Loucy (cell line): ENCODE measurements around the gene BST2.

ENCODE experiments used
- H2AFZ ChIP-seq: fragments of 200-600 bp; sonication (generic); 2 replicates; pipeline ENCODE4 v1.6.0; 2016; ENCODE audit warnings: antibody characterized with exemption, mild to moderate bottlenecking, low read length, moderate library complexity
- H3F3A ChIP-seq: fragments of 200-600 bp; 2 replicates; pipeline ENCODE4 v1.6.0; 2016; ENCODE audit warnings: antibody characterized with exemption, low read depth, mild to moderate bottlenecking
- H3K27me3 ChIP-seq: fragments of 200-600 bp; sonication (generic); 2 replicates; pipeline ENCODE4 v1.6.1; 2014; ENCODE audit warnings: low read length, mild to moderate bottlenecking; ENCODE audit not compliant: insufficient read depth, poor library complexity, severe bottlenecking
- H3K36me3 ChIP-seq: fragments of 200-600 bp; sonication (generic); 2 replicates; pipeline ENCODE4 v1.6.1; 2016; ENCODE audit warnings: low read length; ENCODE audit not compliant: insufficient read depth
- H3K4me1 ChIP-seq: fragments of 200-600 bp; sonication (generic); 2 replicates; pipeline ENCODE4 v1.5.1; 2014; ENCODE audit warnings: low read length, mild to moderate bottlenecking; ENCODE audit not compliant: insufficient read depth, poor library complexity, severe bottlenecking
- H3K4me2 ChIP-seq: fragments of 200-600 bp; sonication (generic); 2 replicates; pipeline ENCODE4 v1.6.0; 2014; ENCODE audit warnings: antibody characterized with exemption, low read length, low read depth, mild to moderate bottlenecking; ENCODE audit not compliant: poor library complexity, severe bottlenecking
- H3K4me3 ChIP-seq: fragments of 200-600 bp; sonication (generic); 2 replicates; pipeline ENCODE4 v1.5.1; 2014; ENCODE audit warnings: low read length, mild to moderate bottlenecking, mixed read lengths; ENCODE audit not compliant: poor library complexity, severe bottlenecking
- H3K79me2 ChIP-seq: fragments of 200-600 bp; sonication (generic); 2 replicates; pipeline ENCODE4 v1.6.1; 2014; ENCODE audit warnings: low read length; ENCODE audit not compliant: insufficient read depth
- H3K9ac ChIP-seq: fragments of 200-600 bp; sonication (generic); 2 replicates; pipeline ENCODE4 v1.6.0; 2014; ENCODE audit warnings: mild to moderate bottlenecking, low read depth, low read length, moderate library complexity; ENCODE audit not compliant: poor library complexity, severe bottlenecking
- H3K9me2 ChIP-seq: fragments of 200-600 bp; sonication (generic); replicated peaks from 2 replicates; pipeline ENCODE4 v1.6.1; 2016; ENCODE audit warnings: low read depth, low read length, mixed read lengths
- H3K9me3 ChIP-seq: fragments of 200-600 bp; sonication (generic); 2 replicates; pipeline ENCODE4 v1.6.1; 2014; ENCODE audit warnings: mild to moderate bottlenecking, antibody characterized with exemption, low read length, low read depth; ENCODE audit not compliant: insufficient read depth
- H4K20me1 ChIP-seq: fragments of 200-600 bp; sonication (generic); 2 replicates; pipeline ENCODE4 v1.6.0; 2014; ENCODE audit warnings: antibody characterized with exemption, low read length, mild to moderate bottlenecking; ENCODE audit not compliant: insufficient read depth, poor library complexity, severe bottlenecking
- EZH2phosphoT487 ChIP-seq: fragments of 200-600 bp; IDR thresholded peaks from 2 replicates; pipeline ENCODE4 v1.6.1; 2018; ENCODE audit warnings: antibody characterized with exemption, mild to moderate bottlenecking, moderate library complexity, borderline replicate concordance
- TF ChIP-seq, protein P1 (sequence below): fragments of 200-600 bp; sonication (generic); conservative IDR thresholded peaks from 2 replicates; pipeline ENCODE4 v1.5.1; 2014; ENCODE audit warnings: mild to moderate bottlenecking, antibody characterized with exemption, low read length

The BST2 gene

GRCh38 chr19:17380426-17381138, 24.8 kb downstream of the BST2 start:
- TF ChIP-seq EZH2phosphoT487: no peak
- TF ChIP-seq, protein P1, sequence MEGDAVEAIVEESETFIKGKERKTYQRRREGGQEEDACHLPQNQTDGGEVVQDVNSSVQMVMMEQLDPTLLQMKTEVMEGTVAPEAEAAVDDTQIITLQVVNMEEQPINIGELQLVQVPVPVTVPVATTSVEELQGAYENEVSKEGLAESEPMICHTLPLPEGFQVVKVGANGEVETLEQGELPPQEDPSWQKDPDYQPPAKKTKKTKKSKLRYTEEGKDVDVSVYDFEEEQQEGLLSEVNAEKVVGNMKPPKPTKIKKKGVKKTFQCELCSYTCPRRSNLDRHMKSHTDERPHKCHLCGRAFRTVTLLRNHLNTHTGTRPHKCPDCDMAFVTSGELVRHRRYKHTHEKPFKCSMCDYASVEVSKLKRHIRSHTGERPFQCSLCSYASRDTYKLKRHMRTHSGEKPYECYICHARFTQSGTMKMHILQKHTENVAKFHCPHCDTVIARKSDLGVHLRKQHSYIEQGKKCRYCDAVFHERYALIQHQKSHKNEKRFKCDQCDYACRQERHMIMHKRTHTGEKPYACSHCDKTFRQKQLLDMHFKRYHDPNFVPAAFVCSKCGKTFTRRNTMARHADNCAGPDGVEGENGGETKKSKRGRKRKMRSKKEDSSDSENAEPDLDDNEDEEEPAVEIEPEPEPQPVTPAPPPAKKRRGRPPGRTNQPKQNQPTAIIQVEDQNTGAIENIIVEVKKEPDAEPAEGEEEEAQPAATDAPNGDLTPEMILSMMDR: no peak
- H4K20me1 ChIP-seq: no peaks in the 10 kb centered on the region
- H2AFZ ChIP-seq: no peak overlapping the region
- no peaks in the 10 kb centered on the region for H3K36me3 ChIP-seq
- no peak overlapping the region for H3K4me3 ChIP-seq
- H3K4me2 ChIP-seq: no peak overlapping the region
- no peaks in the 10 kb centered on the region for H3K9me2 ChIP-seq
- peaks cover 5% of the 10 kb centered on the region for H3K4me1 ChIP-seq
- no peaks in the 10 kb centered on the region for H3K27me3 ChIP-seq
- H3K9ac ChIP-seq: no peak overlapping the region
- H3K9me3 ChIP-seq: no peaks in the 10 kb centered on the region
- no peaks in the 10 kb centered on the region for H3K79me2 ChIP-seq
- H3F3A ChIP-seq: no peaks in the 10 kb centered on the region

- Histone ChIP-seq H2AFZ (no peak overlapping the region), H3K9me3 (no peaks in the 10 kb centered on the region), H3K9ac (no peak overlapping the region), H3K4me1 (peaks cover 5% of the 10 kb centered on the region), H3F3A (no peaks in the 10 kb centered on the region), H3K36me3 (no peaks in the 10 kb centered on the region), H3K9me2 (no peaks in the 10 kb centered on the region), H3K27me3 (no peaks in the 10 kb centered on the region), H4K20me1 (no peaks in the 10 kb centered on the region), H3K4me2 (no peak overlapping the region), H3K79me2 (no peaks in the 10 kb centered on the region), H3K4me3 (no peak overlapping the region)
- TF ChIP-seq EZH2phosphoT487: no peak
- TF ChIP-seq, protein P1: no peak
These were observed 26.2 kb downstream of the BST2 start for GRCh38 chr19:17379221-17379631.

DNA sequence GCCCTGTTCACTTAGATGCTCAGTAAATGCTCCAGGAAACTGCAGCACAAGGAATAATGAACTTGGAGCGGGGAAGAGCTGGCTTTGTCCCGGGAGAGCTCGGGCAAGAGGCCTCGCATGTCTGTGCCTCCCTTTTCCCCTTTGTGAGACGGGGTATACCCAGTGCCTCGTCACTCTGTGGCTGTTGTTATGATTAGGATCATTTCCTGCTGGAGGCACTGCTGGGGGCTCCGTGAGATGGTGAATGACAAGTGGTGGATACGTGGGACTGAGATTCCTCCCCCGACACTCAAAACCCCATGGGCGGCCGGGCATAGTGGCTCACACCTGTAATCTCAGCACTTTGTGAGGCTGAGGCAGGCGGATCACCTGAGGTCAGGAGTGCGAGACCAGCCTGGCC, 27.2 kb downstream of the BST2 start:
- H3K4me2 ChIP-seq: no peak overlapping the region
- H3K9ac ChIP-seq: no peak overlapping the region
- no peak overlapping the region for H3K4me3 ChIP-seq
- no peaks in the 10 kb centered on the region for H3K79me2 ChIP-seq
- H3K9me2 ChIP-seq: no peaks in the 10 kb centered on the region
- H3K9me3 ChIP-seq: no peaks in the 10 kb centered on the region
- no peaks in the 10 kb centered on the region for H3K36me3 ChIP-seq
- H4K20me1 ChIP-seq: no peaks in the 10 kb centered on the region
- no peak overlapping the region for H2AFZ ChIP-seq
- TF ChIP-seq, protein P1: no peak
- no peak for TF ChIP-seq EZH2phosphoT487
- H3K27me3 ChIP-seq: no peaks in the 10 kb centered on the region
- H3F3A ChIP-seq: no peaks in the 10 kb centered on the region
- peaks cover 5% of the 10 kb centered on the region for H3K4me1 ChIP-seq
